GM19468 (cell line): ENCODE results near the gene BPIFB2.
"Not testable (repeated sequence)": the region's sequence is repeated elsewhere in the genome, so short reads cannot be mapped to it uniquely, and the experiment has no call there.

Experiments
- ATAC-seq: cut with Tn5 transposase; IDR thresholded peaks from one replicate; pipeline ENCODE4 v1.9.1; 2021; ENCODE audit warnings: mild to moderate bottlenecking, moderate library complexity, moderate number of reproducible peaks; ENCODE audit not compliant: unreplicated experiment; ENCODE audit errors: extremely low read depth

The BPIFB2 gene

GRCh38 chr20:33030569-33030968 is 23.1 kb downstream of the BPIFB2 start:
- no peak for ATAC-seq

GRCh38 chr20:33031531-33031930 is 24.0 kb downstream of the BPIFB2 start, which contains the start of gene BPIFB6:
TSS of gene BPIFB6 (plus strand) at chr20:33031648. CDS start at chr20:33031648, 0 bp downstream.
- no peak for ATAC-seq

DNA sequence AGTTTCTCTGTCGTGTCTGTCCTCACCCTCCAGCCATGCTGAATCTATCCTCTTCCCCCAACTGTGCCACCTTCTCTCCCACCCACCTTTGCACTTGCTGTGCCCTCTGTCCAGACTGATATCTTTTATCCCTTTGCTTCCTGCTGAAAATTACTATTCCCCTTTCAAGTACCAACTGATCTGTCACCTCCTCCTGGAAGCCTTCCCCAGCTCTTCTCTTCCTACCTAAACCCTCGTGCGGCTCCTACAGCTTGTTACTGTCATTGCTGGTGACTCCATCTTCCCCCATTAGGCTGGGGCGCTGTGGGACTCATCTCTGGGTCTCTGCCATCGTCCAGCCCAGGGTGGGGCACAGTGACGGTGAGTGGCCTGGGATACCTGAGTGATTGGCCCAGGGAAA is 25.1 kb downstream of the BPIFB2 start:
- no peak for ATAC-seq

GRCh38 chr20:33033381-33033780 is 25.9 kb downstream of the BPIFB2 start:
- no peak for ATAC-seq

- ATAC-seq: no peak
These were observed 26.6 kb downstream of the BPIFB2 start for GRCh38 chr20:33034115-33034514.

- no peak for ATAC-seq
These were observed 27.5 kb downstream of the BPIFB2 start for GRCh38 chr20:33034901-33035492.

GRCh38 chr20:33037456-33037855 is 30.0 kb downstream of the BPIFB2 start:
- ATAC-seq: no peak

GRCh38 chr20:33038243-33038642 is 30.7 kb downstream of the BPIFB2 start:
- no peak for ATAC-seq

- no peak for ATAC-seq
These were observed 34.9 kb downstream of the BPIFB2 start for GRCh38 chr20:33042430-33042829.

GRCh38 chr20:33042983-33043730 is 35.7 kb downstream of the BPIFB2 start:
- ATAC-seq: no peak

DNA sequence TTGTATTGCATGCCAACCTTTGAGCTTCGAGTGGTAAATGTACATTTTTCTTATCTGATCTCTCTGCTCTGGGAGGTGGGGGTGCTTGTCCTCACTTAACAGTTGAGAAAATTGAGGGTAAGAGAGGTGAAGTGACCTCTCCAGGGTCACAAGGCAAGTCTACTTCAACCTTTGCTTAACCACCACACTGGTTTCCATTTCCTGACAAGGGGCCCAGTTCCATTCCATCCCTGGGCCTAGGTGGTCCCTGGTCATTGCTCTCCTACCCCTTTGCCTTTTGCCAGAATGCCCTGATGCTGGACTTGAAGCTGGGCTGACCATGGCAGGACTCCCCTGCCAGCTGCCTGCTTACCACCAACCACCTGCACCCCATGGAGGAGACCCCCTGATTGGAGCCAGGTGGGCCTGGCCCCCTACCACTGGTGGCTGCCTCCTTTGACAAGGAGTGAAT is 36.3 kb downstream of the BPIFB2 start:
- no peak for ATAC-seq

DNA sequence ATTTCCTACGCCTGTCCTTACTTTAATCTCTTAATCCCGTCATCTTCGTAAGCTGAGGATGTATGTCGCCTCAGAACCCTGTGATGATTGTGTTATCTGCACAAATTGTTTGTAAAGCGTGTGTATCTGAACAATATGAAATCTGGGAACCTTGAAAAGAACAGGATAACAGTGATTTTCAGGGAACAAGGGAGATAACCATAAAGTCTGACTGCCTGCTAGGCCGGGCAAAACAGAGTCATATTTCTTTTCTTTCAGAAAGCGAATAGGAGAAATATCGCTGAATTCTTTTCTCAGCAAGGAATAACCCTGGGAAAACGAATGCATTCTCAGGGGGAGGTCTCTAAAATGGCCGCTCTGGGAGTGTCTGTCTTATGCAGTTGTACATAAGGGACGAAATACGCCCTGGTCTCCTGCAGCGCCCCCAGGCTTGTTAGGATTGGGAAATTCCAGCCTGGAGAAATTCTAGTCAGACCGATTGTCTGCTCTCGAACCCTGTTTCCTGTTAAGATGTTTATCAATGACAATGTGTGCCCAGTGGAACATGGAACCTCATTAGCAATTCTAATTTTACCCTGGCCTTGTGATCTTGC is 37.7 kb downstream of the BPIFB2 start:
- not testable (repeated sequence) for ATAC-seq

DNA sequence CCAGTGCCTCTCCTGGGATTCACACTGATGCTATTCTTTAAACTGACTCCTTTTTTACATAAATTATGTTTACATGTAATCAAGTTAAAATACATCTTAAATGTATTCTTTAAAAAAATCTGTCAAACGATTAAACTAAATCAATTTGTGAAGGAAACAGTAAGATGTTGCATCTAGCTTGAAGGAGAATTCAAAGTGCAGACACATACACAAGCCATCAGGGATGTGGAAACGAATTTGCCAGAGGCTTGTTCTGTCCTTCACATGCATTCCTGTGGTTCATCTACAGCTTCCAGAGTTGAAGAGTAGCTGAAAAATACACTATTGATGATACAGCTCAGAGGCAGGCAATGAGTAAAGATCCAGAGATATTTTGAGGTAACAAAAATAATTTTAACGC is 38.9 kb downstream of the BPIFB2 start:
- ATAC-seq: no peak

DNA sequence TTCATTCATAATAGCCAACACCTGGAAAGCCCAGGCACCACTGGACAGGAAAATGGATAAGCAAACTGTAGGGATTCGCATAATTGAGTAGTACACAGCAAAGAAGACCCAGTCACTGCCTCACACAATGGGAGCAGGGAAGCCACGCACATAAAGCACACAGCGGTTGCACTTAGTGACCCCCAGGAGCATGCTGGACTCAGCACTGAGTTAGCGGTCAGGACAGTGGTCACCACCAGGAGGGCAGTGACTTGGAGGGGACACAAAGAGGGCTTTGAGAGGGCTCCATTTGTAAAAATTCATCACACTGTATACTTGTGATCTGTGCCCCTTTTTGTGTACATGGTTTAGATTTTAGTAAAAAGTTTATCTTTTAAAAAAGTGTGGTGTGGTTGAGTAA is 43.8 kb downstream of the BPIFB2 start:
- no peak for ATAC-seq

- no peak for ATAC-seq
These were observed 46.0 kb downstream of the BPIFB2 start, which contains the start of gene BPIFB3 for GRCh38 chr20:33053291-33054106. TSS of gene BPIFB3 (plus strand) at chr20:33053903. CDS start at chr20:33055436, 1,533 bp downstream.

DNA sequence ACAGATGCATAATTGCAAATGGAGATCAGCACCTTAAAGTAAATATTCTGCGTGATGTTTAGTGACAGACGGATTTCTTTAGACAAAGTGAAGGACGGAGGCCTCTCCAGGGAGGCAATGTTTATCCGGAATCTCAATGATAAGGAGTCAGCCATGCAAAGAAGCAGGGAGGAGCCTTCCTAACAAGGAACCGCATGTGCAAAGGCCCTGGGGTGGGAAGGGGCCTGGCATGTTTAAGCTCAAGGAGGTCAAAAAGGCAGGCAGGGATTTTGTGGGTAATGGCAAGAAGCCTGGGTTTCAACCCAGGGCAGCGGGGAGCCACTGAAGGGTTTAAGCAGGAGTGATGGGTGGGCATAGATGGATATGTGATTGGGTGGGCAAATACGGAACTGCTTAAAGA is 46.9 kb downstream of the BPIFB2 start:
- ATAC-seq: no peak

GRCh38 chr20:33054791-33055190 is 47.3 kb downstream of the BPIFB2 start:
- ATAC-seq: no peak

GRCh38 chr20:33059136-33059535 is 51.6 kb downstream of the BPIFB2 start:
- no peak for ATAC-seq

- ATAC-seq: no peak
These were observed 52.4 kb downstream of the BPIFB2 start for GRCh38 chr20:33059741-33060390.

GRCh38 chr20:33061658-33062028 is 54.1 kb downstream of the BPIFB2 start:
- no peak for ATAC-seq
